Coronary artery (tissue), 2 donors: ENCODE results near the gene PCDHGA7.
"Not testable (repeated sequence)": the region's sequence is repeated elsewhere in the genome, so short reads cannot be mapped to it uniquely, and the experiment has no call there.

Experiments
- DNase-seq: peaks from one replicate; pipeline ENCODE4 v3.0.0-alpha.2; 2017; ENCODE audit warnings: low spot score
- H3K27ac ChIP-seq, 2 donors: fragments of 200-600 bp; sonication (generic); one replicate each; pipeline ENCODE4 v1.5.1; 2016 to 2019
- H3K4me3 ChIP-seq: fragments of 200-600 bp; sonication (generic); 2 replicates; pipeline ENCODE4 v1.5.1; 2016; ENCODE audit warnings: mild to moderate bottlenecking, moderate library complexity
- TF ChIP-seq, protein P1 (sequence below): fragments of 200-600 bp; sonication (generic); IDR thresholded peaks from one replicate; pipeline ENCODE4 v1.5.1; 2019; ENCODE audit warnings: antibody characterized with exemption

The PCDHGA7 gene

DNA sequence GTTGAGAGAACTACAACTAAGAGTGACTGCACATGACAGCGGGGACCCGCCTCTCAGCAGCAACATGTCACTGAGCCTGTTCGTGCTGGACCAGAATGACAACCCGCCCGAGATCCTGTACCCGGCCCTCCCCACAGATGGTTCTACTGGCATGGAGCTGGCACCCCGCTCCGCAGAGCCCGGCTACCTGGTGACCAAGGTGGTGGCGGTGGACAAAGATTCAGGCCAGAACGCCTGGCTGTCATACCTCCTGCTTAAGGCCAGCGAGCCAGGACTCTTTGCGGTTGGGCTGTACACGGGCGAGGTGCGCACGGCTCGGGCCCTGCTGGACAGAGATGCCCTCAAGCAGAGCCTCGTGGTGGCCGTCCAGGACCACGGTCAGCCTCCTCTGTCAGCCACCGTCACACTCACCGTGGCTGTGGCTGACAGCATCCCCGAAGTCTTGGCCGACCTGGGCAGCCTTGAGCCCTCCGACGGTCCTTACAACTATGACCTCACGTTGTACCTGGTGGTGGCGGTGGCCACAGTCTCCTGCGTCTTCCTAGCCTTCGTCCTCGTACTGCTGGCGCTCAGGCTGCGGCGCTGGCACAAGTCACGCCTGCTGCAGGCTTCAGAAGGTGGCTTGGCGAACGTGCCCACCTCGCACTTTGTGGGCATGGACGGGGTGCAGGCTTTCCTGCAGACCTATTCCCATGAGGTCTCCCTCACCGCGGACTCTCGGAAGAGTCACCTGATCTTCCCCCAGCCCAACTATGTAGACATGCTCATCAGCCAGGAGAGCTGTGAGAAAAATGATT is 2.1 kb downstream of the PCDHGA7 start:
- Histone ChIP-seq H3K4me3 (peak overlapping the region; percentile 25), H3K27ac (no peak overlapping the region)
- TF ChIP-seq, protein P1, sequence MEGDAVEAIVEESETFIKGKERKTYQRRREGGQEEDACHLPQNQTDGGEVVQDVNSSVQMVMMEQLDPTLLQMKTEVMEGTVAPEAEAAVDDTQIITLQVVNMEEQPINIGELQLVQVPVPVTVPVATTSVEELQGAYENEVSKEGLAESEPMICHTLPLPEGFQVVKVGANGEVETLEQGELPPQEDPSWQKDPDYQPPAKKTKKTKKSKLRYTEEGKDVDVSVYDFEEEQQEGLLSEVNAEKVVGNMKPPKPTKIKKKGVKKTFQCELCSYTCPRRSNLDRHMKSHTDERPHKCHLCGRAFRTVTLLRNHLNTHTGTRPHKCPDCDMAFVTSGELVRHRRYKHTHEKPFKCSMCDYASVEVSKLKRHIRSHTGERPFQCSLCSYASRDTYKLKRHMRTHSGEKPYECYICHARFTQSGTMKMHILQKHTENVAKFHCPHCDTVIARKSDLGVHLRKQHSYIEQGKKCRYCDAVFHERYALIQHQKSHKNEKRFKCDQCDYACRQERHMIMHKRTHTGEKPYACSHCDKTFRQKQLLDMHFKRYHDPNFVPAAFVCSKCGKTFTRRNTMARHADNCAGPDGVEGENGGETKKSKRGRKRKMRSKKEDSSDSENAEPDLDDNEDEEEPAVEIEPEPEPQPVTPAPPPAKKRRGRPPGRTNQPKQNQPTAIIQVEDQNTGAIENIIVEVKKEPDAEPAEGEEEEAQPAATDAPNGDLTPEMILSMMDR: no peak
- no peak for DNase-seq

DNA sequence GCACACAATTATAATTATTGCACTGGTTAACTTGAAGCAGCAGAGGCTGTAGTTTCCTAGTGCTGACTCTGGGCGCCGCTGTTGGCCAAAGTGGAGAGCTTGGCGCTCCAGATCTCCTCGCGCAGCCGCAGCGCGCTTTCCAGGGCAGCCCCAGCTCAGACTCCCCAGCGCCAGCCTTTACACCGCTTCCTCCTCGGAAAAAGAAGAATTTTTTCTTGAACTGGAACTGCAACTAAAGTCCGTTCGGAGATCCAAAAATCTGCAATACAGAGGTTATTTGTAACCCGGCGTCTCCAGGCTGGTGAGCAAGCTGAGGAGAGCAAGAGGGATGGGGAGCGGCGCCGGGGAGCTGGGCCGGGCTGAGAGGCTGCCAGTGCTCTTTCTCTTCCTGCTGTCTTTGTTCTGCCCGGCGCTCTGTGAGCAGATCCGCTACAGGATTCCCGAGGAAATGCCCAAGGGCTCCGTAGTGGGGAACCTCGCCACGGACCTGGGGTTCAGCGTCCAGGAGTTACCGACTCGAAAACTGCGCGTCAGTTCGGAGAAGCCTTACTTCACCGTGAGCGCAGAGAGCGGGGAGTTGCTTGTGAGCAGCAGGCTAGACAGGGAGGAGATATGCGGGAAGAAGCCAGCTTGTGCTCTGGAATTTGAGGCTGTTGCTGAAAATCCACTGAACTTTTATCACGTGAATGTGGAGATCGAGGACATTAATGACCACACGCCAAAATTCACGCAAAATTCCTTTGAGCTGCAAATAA is 5.2 kb downstream of the PCDHGA7 start, which contains the start of gene PCDHGB4:
Gene PCDHGB4 (plus strand): TSS at position 142 of the 755 bp plus-strand sequence. CDS start 187 bp downstream, at position 329.
- peak within 1 kb of the TSS; percentile 48 for H3K4me3 ChIP-seq
- DNase-seq, H3K27ac ChIP-seq: not testable (repeated sequence)

DNA sequence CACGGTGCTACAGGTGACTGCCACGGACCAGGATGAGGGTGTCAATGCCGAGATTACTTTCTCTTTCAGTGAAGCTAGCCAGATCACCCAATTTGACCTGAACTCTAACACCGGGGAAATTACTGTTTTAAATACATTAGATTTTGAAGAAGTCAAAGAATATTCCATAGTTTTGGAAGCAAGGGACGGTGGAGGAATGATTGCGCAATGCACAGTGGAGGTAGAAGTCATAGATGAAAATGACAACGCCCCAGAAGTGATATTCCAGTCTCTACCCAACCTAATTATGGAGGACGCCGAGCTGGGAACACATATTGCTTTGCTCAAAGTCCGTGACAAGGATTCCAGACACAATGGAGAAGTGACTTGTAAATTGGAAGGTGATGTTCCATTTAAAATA is 6.1 kb downstream of the PCDHGA7 start:
- no peak for DNase-seq
- H3K4me3 ChIP-seq: peak overlapping the region; percentile 48
- TF ChIP-seq, protein P1: no peak
- no peak overlapping the region for H3K27ac ChIP-seq

DNA sequence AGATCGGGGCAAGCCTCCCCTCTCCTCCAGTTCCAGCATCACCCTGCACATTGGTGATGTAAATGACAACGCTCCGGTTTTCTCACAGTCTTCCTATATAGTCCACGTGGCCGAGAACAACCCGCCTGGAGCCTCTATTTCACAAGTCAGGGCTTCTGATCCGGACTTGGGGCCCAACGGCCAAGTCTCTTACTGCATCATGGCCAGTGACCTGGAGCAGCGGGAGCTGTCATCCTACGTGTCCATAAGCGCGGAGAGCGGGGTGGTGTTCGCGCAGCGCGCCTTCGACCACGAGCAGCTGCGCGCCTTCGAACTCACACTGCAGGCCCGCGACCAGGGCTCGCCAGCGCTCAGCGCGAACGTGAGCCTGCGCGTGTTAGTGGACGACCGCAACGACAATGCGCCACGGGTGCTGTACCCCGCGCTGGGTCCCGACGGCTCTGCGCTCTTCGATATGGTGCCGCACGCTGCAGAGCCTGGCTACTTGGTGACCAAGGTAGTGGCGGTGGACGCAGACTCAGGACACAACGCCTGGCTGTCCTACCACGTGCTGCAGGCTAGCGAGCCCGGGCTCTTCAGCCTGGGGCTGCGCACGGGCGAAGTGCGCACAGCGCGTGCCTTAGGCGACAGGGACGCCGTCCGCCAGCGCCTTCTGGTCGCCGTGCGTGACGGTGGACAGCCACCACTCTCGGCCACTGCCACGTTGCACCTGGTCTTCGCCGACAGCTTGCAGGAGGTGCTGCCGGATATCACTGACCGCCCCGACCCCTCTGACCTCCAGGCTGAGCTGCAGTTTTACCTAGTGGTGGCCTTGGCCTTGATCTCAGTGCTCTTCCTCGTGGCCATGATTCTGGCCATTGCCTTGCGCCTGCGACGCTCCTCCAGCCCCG is 6.9 kb downstream of the PCDHGA7 start:
- TF ChIP-seq, protein P1: no peak
- Histone ChIP-seq H3K27ac (no peak overlapping the region), H3K4me3 (peak overlapping the region; percentile 43)
- DNase-seq: no peak

DNA sequence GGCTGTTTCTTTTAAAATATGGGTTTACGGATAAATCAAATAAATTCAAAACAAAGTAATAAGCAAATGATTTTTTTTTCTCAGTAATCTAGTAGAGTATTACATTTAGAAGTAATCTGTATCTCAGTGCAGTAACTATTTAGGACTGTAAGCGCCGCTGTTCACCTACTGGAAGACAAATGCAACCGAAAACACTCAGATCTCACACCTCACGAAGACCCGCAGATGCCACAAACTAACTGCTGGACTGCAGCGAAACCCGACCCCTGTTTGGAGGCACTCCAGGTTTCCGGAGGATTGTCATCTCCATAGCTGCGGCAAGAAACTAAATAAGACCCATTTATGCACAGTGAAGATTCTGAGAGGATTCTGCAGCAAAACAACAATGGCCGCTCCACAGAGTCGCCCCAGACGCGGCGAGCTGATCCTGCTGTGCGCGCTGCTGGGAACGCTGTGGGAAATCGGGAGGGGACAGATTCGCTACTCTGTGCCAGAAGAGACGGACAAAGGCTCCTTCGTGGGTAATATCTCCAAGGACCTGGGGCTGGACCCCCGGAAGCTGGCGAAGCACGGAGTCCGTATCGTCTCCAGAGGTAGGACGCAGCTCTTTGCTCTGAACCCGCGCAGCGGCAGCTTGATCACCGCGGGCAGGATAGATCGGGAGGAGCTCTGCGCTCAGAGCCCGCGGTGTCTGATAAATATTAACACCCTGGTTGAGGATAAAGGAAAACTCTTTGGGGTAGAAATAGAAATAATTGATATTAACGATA is 10.1 kb downstream of the PCDHGA7 start, which contains the start of gene PCDHGA8:
Gene PCDHGA8 (plus strand): TSS at position 205 of the 770 bp plus-strand sequence. CDS start 181 bp downstream, at position 386.
- no peak for DNase-seq
- no peak within 1 kb of the TSS for H3K27ac ChIP-seq
- TF ChIP-seq, protein P1: no peak
- peak within 1 kb of the TSS; percentile 25 for H3K4me3 ChIP-seq

DNA sequence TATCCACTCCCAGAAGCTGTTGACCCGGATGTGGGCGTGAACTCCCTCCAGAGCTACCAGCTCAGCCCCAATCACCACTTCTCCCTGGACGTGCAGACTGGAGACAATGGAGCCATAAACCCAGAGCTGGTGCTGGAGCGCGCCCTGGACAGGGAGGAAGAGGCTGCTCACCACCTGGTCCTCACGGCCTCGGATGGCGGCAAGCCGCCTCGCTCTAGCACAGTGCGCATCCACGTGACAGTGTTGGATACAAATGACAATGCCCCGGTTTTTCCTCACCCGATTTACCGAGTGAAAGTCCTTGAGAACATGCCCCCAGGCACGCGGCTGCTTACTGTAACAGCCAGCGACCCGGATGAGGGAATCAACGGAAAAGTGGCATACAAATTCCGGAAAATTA is 10.7 kb downstream of the PCDHGA7 start:
- no peak for DNase-seq
- peak overlapping the region; percentile 25 for H3K4me3 ChIP-seq
- H3K27ac ChIP-seq: no peak overlapping the region
- TF ChIP-seq, protein P1: no peak

DNA sequence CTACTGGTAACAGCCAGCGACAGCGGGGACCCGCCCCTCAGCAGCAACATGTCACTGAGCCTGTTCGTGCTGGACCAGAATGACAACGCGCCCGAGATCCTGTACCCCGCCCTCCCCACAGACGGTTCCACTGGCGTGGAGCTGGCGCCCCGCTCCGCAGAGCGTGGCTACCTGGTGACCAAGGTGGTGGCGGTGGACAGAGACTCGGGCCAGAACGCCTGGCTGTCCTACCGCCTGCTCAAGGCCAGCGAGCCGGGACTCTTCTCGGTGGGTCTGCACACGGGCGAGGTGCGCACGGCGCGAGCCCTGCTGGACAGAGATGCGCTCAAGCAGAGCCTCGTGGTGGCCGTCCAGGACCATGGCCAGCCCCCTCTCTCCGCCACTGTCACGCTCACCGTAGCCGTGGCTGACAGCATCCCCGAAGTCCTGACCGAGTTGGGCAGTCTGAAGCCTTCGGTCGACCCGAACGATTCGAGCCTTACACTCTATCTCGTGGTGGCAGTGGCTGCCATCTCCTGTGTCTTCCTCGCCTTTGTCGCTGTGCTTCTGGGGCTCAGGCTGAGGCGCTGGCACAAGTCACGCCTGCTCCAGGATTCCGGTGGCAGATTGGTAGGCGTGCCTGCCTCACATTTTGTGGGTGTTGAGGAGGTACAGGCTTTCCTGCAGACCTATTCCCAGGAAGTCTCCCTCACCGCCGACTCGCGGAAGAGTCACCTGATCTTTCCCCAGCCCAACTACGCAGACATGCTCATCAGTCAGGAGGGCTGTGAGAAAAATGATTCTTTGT is 12.1 kb downstream of the PCDHGA7 start:
- not testable (repeated sequence) for H3K27ac ChIP-seq, DNase-seq, H3K4me3 ChIP-seq

DNA sequence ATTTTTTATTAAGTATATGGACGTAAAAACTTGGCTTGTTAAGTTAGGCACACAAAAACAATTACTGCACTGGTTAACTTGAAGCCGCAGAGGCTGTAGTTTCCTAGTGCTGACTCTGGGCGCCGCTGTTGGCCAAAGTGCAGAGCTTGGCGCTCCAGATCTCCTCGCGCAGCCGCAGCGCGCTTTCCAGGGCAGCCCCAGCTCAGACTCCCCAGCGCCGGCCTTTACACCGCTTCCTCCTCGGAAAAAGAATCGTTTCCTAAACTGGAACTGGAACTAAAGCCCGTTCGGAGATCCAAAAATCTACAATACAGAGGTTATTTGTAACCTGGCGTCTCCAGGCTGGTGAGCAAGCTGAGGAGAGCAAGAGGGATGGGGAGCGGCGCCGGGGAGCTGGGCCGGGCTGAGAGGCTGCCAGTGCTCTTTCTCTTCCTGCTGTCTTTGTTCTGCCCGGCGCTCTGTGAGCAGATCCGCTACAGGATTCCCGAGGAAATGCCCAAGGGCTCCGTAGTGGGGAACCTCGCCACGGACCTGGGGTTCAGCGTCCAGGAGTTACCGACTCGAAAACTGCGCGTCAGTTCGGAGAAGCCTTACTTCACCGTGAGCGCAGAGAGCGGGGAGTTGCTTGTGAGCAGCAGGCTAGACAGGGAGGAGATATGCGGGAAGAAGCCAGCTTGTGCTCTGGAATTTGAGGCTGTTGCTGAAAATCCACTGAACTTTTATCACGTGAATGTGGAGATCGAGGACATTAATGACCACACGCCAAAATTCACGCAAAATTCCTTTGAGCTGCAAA is 15.4 kb downstream of the PCDHGA7 start, which contains the start of gene PCDHGB5:
Gene PCDHGB5 (plus strand): TSS at position 192 of the 796 bp plus-strand sequence. CDS start 181 bp downstream, at position 373.
- H3K27ac ChIP-seq, DNase-seq: not testable (repeated sequence)
- peak within 1 kb of the TSS; percentile 59 for H3K4me3 ChIP-seq
